Measurements from ENCODE around the gene SLC17A9. TPM values are rescaled to one million over a fixed set of nuclear protein-coding genes. Genes with fewer than 3 reads are reported as not detected.
A peak's percentile ranks its signal among the peaks of the same experiment; 100 is the strongest.

Gene SLC17A9
- total RNA-seq, 1 experiment from 2014 or later: 0.28 TPM

GRCh38 chr20:62995898-62996595 is 43.5 kb downstream of the SLC17A9 start:
- intact Hi-C loops (cut with micrococcal nuclease; ENCODE audit: unreplicated experiment) (no loop called here), in situ Hi-C loops (cut with HindIII; ENCODE audit: low pct_unique_long_range_greater_than_20kb, low sequenced_read_pairs) (no loop called here)
- ChIA-PET POLR2A (no interaction called here), CTCF (no interaction called here)
- no peaks in the 10 kb centered on the region for H3K9me3 ChIP-seq (ENCODE audit: control insufficient read depth, insufficient read depth, low read depth, low read length)
- ATAC-seq (peak; percentile 29; the same call in 1 of the 2 replicates), DNase-seq (ENCODE audit: low read depth, low spot score) (no peak)
- no peak overlapping the region for H3K4me3 ChIP-seq (ENCODE audit: low read depth in 2 of 2, low read length in 2 of 2)
- H3K27ac ChIP-seq (ENCODE audit: low read length): no peak overlapping the region
- H3K27me3 ChIP-seq (ENCODE audit: control insufficient read depth, insufficient read depth, low read length): no peaks in the 10 kb centered on the region
- H3K4me1 ChIP-seq (ENCODE audit: control insufficient read depth, insufficient read depth, low read length): no peaks in the 10 kb centered on the region
- no peaks in the 10 kb centered on the region for H3K36me3 ChIP-seq (ENCODE audit: control insufficient read depth, insufficient read depth, low read length)
- BruUV-seq (replicated peaks): no TSS peak
- TF ChIP-seq REST (IDR thresholded peaks at IDR 0.05; ENCODE audit: insufficient read depth in 1 of 2, low read depth in 2 of 2, low read length in 1 of 2): no peak
- no peak for TF ChIP-seq TCF7L2 (IDR thresholded peaks at IDR 0.05; ENCODE audit: low read depth, low read length)
- TF ChIP-seq CTCF (IDR thresholded peaks at IDR 0.05): no peak
- TF ChIP-seq SIN3A (IDR thresholded peaks at IDR 0.05; ENCODE audit: borderline replicate concordance, insufficient read depth, low read depth, low read length): no peak
- no peak for TF ChIP-seq POLR2AphosphoS5 (IDR thresholded peaks at IDR 0.05; ENCODE audit: low read depth, low read length)

GRCh38 chr20:62996596-62996982 is 44.1 kb downstream of the SLC17A9 start:
- H3K36me3 ChIP-seq (ENCODE audit: control insufficient read depth, insufficient read depth, low read length): no peaks in the 10 kb centered on the region
- no peak for ATAC-seq
- DNase-seq (ENCODE audit: low read depth, low spot score): no peak
- intact Hi-C loops (cut with micrococcal nuclease; ENCODE audit: unreplicated experiment): no loop called here
- in situ Hi-C loops (cut with HindIII; ENCODE audit: low pct_unique_long_range_greater_than_20kb, low sequenced_read_pairs): no loop called here
- no peaks in the 10 kb centered on the region for H3K27me3 ChIP-seq (ENCODE audit: control insufficient read depth, insufficient read depth, low read length)
- no peak overlapping the region for H3K27ac ChIP-seq (ENCODE audit: low read length)
- BruUV-seq (replicated peaks): no TSS peak
- TF ChIP-seq POLR2AphosphoS5 (IDR thresholded peaks at IDR 0.05; ENCODE audit: low read depth, low read length): no peak
- no peak for TF ChIP-seq REST (IDR thresholded peaks at IDR 0.05; ENCODE audit: insufficient read depth in 1 of 2, low read depth in 2 of 2, low read length in 1 of 2)
- TF ChIP-seq TCF7L2 (IDR thresholded peaks at IDR 0.05; ENCODE audit: low read depth, low read length): no peak
- no peak for TF ChIP-seq SIN3A (IDR thresholded peaks at IDR 0.05; ENCODE audit: borderline replicate concordance, insufficient read depth, low read depth, low read length)
- no peaks in the 10 kb centered on the region for H3K9me3 ChIP-seq (ENCODE audit: control insufficient read depth, insufficient read depth, low read depth, low read length)
- H3K4me3 ChIP-seq (ENCODE audit: low read depth in 2 of 2, low read length in 2 of 2): no peak overlapping the region
- ChIA-PET CTCF (no interaction called here), POLR2A (no interaction called here)
- no peaks in the 10 kb centered on the region for H3K4me1 ChIP-seq (ENCODE audit: control insufficient read depth, insufficient read depth, low read length)

All from Panc1 (cell line).